Astrocyte (in vitro differentiated cells and primary cell): ENCODE measurements around the gene EP400. TPM values are rescaled to one million over a fixed set of nuclear protein-coding genes. Genes with fewer than 3 reads are reported as not detected.

Source experiments
- DNase-seq: peaks from one replicate; pipeline ENCODE4 v3.0.0-alpha.2; 2010; ENCODE audit warnings: low read depth
- FAIRE-seq: peaks from 2 replicates; lab custom pipeline; 2011; peaks lifted over from hg19 to GRCh38; lab: Jason Lieb, UNC
- H2AFZ ChIP-seq: 2 replicates; pipeline ENCODE4 v1.6.0; 2012; ENCODE audit warnings: low read depth, low read length, inconsistent platforms
- H3K27ac ChIP-seq: 2 replicates; pipeline ENCODE4 v1.5.1; 2011; ENCODE audit warnings: low read depth, low read length, inconsistent platforms
- H3K27me3 ChIP-seq: 2 replicates; pipeline ENCODE4 v1.6.0; 2011; ENCODE audit warnings: low read length, inconsistent platforms; ENCODE audit not compliant: insufficient read depth
- H3K36me3 ChIP-seq: 2 replicates; pipeline ENCODE4 v1.5.1; 2011; ENCODE audit warnings: low read length, inconsistent platforms; ENCODE audit not compliant: insufficient read depth
- H3K4me1 ChIP-seq: 2 replicates; pipeline ENCODE4 v1.5.1; 2011; ENCODE audit warnings: low read length, inconsistent platforms; ENCODE audit not compliant: insufficient read depth
- H3K4me2 ChIP-seq: 2 replicates; pipeline ENCODE4 v1.6.0; 2012; ENCODE audit warnings: low read length, inconsistent platforms
- H3K4me3 ChIP-seq: 2 replicates; pipeline ENCODE4 v1.5.1; 2011; ENCODE audit warnings: low read depth, mild to moderate bottlenecking, low read length, inconsistent platforms; ENCODE audit not compliant: insufficient read depth
- H3K79me2 ChIP-seq: 2 replicates; pipeline ENCODE4 v1.6.0; 2012; ENCODE audit warnings: mild to moderate bottlenecking, low read length, inconsistent platforms; ENCODE audit not compliant: insufficient read depth
- H3K9ac ChIP-seq: 2 replicates; pipeline ENCODE4 v1.6.0; 2012; ENCODE audit warnings: mild to moderate bottlenecking, low read length, inconsistent platforms
- H3K9me3 ChIP-seq: 2 replicates; pipeline ENCODE4 v1.5.1; 2012; ENCODE audit warnings: low read depth, mild to moderate bottlenecking, low read length, inconsistent platforms; ENCODE audit not compliant: insufficient read depth
- H4K20me1 ChIP-seq: 2 replicates; pipeline ENCODE4 v1.6.0; 2012; ENCODE audit warnings: low read length, inconsistent platforms; ENCODE audit not compliant: insufficient read depth
- H3K27ac Mint-ChIP-seq: one replicate; pipeline ENCODE4 v1.8.0; 2021; ENCODE audit warnings: mild to moderate bottlenecking, mixed read lengths; ENCODE audit not compliant: unreplicated experiment
- H3K27me3 Mint-ChIP-seq: one replicate; pipeline ENCODE4 v1.8.0; 2021; ENCODE audit warnings: low read depth, mixed read lengths; ENCODE audit not compliant: unreplicated experiment
- H3K36me3 Mint-ChIP-seq: one replicate; pipeline ENCODE4 v1.8.0; 2021; ENCODE audit warnings: low read depth, mixed read lengths; ENCODE audit not compliant: unreplicated experiment
- H3K4me1 Mint-ChIP-seq: one replicate; pipeline ENCODE4 v1.8.0; 2021; ENCODE audit warnings: low read depth, mixed read lengths; ENCODE audit not compliant: unreplicated experiment
- H3K4me3 Mint-ChIP-seq: one replicate; pipeline ENCODE4 v1.8.0; 2021; ENCODE audit warnings: mild to moderate bottlenecking, moderate library complexity, mixed read lengths; ENCODE audit not compliant: unreplicated experiment
- H3K9me3 Mint-ChIP-seq: one replicate; pipeline ENCODE4 v1.8.0; 2021; ENCODE audit warnings: mild to moderate bottlenecking, mixed read lengths; ENCODE audit not compliant: unreplicated experiment
- EZH2 ChIP-seq: IDR thresholded peaks from 2 replicates; pipeline ENCODE4 v1.6.1; 2012; ENCODE audit warnings: mild to moderate bottlenecking, low read length, inconsistent platforms; ENCODE audit not compliant: insufficient read depth
- total RNA-seq: library from RNA; stranded (reverse); gene quantifications from 2 replicates; pipeline ENCODE4 v1.2.1, GENCODE V29; 2021
- TF ChIP-seq, protein P1 (sequence below): IDR thresholded peaks from 2 replicates; pipeline ENCODE4 v1.5.1; 2011; ENCODE audit warnings: low read depth, mild to moderate bottlenecking, inconsistent platforms, low read length, moderate library complexity; ENCODE audit not compliant: insufficient read depth

The EP400 gene
- total RNA-seq, 1 donor from 2014 or later: 39.8 TPM

DNA sequence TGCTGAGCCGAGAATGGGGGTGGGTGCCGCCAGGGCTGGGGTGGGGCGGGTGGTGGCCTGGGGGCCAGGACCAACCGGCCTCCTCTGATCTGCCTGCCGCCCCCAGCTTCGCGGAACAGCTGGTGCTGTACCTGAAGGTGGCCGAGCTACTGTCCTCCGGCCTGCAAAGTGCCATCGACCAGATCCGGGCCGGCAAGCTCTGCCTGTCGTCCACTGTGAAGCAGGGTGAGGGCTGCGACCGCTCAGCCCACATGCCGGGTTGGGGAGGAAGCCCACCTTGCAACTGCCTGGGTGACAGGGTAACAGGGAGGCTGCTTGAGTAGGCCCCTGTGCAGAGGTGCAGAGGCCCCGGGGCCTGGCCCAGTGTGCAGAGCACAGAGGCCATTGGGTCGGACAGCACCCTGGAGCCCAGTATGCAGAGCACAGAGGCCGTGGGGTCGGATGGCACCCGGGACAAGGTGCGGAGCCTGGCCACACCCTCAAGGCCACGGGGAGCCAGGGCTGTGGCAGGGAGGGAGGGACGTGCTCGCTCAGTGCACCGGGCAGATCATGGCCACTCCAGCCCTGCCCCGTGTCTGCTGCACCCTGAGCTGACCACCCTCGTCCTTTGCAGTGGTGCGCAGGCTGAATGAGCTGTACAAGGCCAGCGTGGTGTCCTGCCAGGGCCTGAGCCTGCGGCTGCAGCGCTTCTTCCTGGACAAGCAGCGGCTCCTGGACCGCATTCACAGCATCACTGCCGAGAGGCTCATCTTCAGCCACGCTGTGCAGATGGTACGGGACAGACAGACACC, 30.2 kb upstream of the EP400 start:
- no peaks in the 10 kb centered on the region for H3K4me1 ChIP-seq
- Mint-ChIP-seq H3K4me1 (no peaks in the 10 kb centered on the region), H3K27ac (no peak overlapping the region), H3K27me3 (no peaks in the 10 kb centered on the region), H3K36me3 (peaks cover 6% of the 10 kb centered on the region), H3K4me3 (no peak overlapping the region), H3K9me3 (no peaks in the 10 kb centered on the region)
- peaks cover 6% of the 10 kb centered on the region for H4K20me1 ChIP-seq
- no peak overlapping the region for H3K4me3 ChIP-seq
- no peak overlapping the region for H3K4me2 ChIP-seq
- H3K9ac ChIP-seq: no peak overlapping the region
- no peak for FAIRE-seq
- no peak overlapping the region for H2AFZ ChIP-seq
- DNase-seq: no peak
- no peak overlapping the region for H3K27ac ChIP-seq
- TF ChIP-seq EZH2: no peak
- TF ChIP-seq, protein P1, sequence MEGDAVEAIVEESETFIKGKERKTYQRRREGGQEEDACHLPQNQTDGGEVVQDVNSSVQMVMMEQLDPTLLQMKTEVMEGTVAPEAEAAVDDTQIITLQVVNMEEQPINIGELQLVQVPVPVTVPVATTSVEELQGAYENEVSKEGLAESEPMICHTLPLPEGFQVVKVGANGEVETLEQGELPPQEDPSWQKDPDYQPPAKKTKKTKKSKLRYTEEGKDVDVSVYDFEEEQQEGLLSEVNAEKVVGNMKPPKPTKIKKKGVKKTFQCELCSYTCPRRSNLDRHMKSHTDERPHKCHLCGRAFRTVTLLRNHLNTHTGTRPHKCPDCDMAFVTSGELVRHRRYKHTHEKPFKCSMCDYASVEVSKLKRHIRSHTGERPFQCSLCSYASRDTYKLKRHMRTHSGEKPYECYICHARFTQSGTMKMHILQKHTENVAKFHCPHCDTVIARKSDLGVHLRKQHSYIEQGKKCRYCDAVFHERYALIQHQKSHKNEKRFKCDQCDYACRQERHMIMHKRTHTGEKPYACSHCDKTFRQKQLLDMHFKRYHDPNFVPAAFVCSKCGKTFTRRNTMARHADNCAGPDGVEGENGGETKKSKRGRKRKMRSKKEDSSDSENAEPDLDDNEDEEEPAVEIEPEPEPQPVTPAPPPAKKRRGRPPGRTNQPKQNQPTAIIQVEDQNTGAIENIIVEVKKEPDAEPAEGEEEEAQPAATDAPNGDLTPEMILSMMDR: no peak
- H3K36me3 ChIP-seq: no peaks in the 10 kb centered on the region
- no peaks in the 10 kb centered on the region for H3K79me2 ChIP-seq
- H3K9me3 ChIP-seq: no peaks in the 10 kb centered on the region
- H3K27me3 ChIP-seq: no peaks in the 10 kb centered on the region

DNA sequence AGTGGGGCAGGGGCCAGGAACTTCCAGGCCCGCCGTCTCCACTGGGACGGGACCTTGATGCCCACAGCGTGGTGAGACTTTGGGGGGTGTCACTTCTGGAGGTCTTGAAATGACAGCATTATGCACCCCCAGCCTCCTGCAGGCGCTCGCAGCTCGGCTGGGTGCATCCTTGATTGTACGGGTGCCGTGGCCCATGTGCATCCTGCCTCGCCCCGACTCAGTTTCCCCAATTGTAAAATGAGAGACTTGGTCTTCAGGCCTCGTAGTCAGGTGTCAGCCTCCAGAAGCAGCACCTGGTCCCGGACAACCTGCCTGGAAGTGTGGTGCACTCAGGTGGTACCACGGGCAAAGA, 29.6 kb upstream of the EP400 start:
- Histone ChIP-seq H3K27me3 (no peaks in the 10 kb centered on the region), H3K79me2 (no peaks in the 10 kb centered on the region), H2AFZ (no peak overlapping the region), H3K4me3 (no peak overlapping the region), H3K4me2 (no peak overlapping the region), H3K36me3 (no peaks in the 10 kb centered on the region), H3K4me1 (no peaks in the 10 kb centered on the region), H3K27ac (no peak overlapping the region), H4K20me1 (peaks cover 6% of the 10 kb centered on the region), H3K9me3 (no peaks in the 10 kb centered on the region), H3K9ac (no peak overlapping the region)
- DNase-seq (no peak), FAIRE-seq (no peak)
- TF ChIP-seq, protein P1: no peak
- no peak for TF ChIP-seq EZH2
- H3K4me1 Mint-ChIP-seq: no peaks in the 10 kb centered on the region
- H3K9me3 Mint-ChIP-seq: peaks cover 2% of the 10 kb centered on the region
- H3K36me3 Mint-ChIP-seq: peaks cover 6% of the 10 kb centered on the region
- no peaks in the 10 kb centered on the region for H3K27me3 Mint-ChIP-seq
- no peak overlapping the region for H3K4me3 Mint-ChIP-seq
- no peak overlapping the region for H3K27ac Mint-ChIP-seq
